ENCODE data around the gene BTBD16.

Gene BTBD16

GRCh38 chr10:122301055-122301810 lies 30.1 kb downstream of the BTBD16 start:
- Histone ChIP-seq H3K4me1 (ENCODE audit: control insufficient read depth, insufficient read depth, low read length, poor library complexity, severe bottlenecking) (no peaks in the 10 kb centered on the region), H3K36me3 (ENCODE audit: control insufficient read depth, insufficient read depth, low read length) (no peaks in the 10 kb centered on the region), H3K4me3 (ENCODE audit: insufficient read depth, low read depth, low read length, poor library complexity, severe bottlenecking) (no peak overlapping the region), H3K27ac (ENCODE audit: insufficient read depth, low read length, poor library complexity, severe bottlenecking) (no peak overlapping the region), H3K27me3 (replicated peaks; ENCODE audit: control insufficient read depth, insufficient read depth, low read length, poor library complexity, severe bottlenecking) (no peaks in the 10 kb centered on the region), H3K9me3 (ENCODE audit: control insufficient read depth, low read length) (no peaks in the 10 kb centered on the region)
- peak in 1 of 3 donors; percentile 60 for DNase-seq

DNA sequence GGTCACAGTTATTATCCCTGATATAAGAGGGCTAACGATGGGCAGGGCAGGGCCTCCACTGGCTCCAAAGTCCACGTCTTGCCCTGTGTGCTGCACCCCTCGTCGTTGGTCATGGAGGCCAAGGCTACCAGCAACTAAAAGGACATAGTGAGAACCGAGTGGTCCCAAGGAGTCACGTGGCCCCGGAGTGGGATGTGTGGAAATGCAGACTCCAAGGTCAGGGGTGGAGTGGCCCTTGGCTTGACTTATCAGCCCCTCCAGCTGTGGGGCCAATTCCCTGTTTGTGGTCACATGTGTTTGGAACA lies 30.7 kb downstream of the BTBD16 start:
- Histone ChIP-seq H3K36me3 (ENCODE audit: control insufficient read depth, insufficient read depth, low read length) (no peaks in the 10 kb centered on the region), H3K27ac (ENCODE audit: insufficient read depth, low read length, poor library complexity, severe bottlenecking) (no peak overlapping the region), H3K4me3 (ENCODE audit: insufficient read depth, low read depth, low read length, poor library complexity, severe bottlenecking) (no peak overlapping the region), H3K9me3 (ENCODE audit: control insufficient read depth, low read length) (no peaks in the 10 kb centered on the region), H3K27me3 (replicated peaks; ENCODE audit: control insufficient read depth, insufficient read depth, low read length, poor library complexity, severe bottlenecking) (no peaks in the 10 kb centered on the region), H3K4me1 (ENCODE audit: control insufficient read depth, insufficient read depth, low read length, poor library complexity, severe bottlenecking) (no peaks in the 10 kb centered on the region)
- no peak for DNase-seq

GRCh38 chr10:122302315-122302714 lies 31.2 kb downstream of the BTBD16 start:
- Histone ChIP-seq H3K4me1 (ENCODE audit: control insufficient read depth, insufficient read depth, low read length, poor library complexity, severe bottlenecking) (no peaks in the 10 kb centered on the region), H3K27me3 (replicated peaks; ENCODE audit: control insufficient read depth, insufficient read depth, low read length, poor library complexity, severe bottlenecking) (no peaks in the 10 kb centered on the region), H3K27ac (ENCODE audit: insufficient read depth, low read length, poor library complexity, severe bottlenecking) (no peak overlapping the region), H3K36me3 (ENCODE audit: control insufficient read depth, insufficient read depth, low read length) (no peaks in the 10 kb centered on the region), H3K9me3 (ENCODE audit: control insufficient read depth, low read length) (no peaks in the 10 kb centered on the region), H3K4me3 (ENCODE audit: insufficient read depth, low read depth, low read length, poor library complexity, severe bottlenecking) (no peak overlapping the region)
- no peak for DNase-seq

DNA sequence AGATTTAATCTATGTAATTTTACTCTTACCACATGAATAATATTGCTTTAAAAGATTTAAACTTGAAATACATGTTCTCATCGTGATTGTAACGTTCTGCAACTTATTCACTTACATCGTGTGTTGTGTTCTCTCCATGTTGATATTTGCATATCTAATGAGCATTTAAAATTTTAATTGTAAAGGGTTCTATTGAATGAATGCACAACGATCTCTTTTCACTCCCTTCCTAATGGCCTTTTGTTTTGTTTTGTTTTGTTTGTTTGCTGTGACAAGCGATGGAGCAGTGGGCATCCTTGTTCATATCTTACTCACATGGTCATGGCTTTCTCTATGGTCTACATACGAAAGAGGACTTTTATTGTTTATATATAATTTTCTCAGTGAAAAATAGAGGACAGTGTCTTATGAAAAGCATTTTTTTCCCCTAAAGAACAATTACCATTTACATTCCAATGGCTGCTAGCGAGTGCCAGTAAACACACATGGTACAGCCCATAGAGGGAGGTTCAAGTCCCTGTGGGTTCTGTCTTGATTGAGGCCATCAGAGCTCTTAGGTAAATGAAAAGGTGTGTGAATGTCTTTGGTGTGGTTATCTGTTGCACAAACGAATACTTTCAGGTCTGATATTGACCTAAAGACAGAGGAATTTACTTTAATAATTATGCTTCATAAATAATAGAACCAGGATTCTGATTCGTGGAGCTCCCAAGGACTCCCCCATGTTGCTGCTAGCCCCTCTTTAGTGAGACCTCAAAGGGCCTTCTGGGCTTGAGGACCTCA lies 32.4 kb downstream of the BTBD16 start:
- DNase-seq: no peak
- H3K9me3 ChIP-seq (ENCODE audit: control insufficient read depth, low read length): no peaks in the 10 kb centered on the region
- H3K36me3 ChIP-seq (ENCODE audit: control insufficient read depth, insufficient read depth, low read length): no peaks in the 10 kb centered on the region
- no peak overlapping the region for H3K27ac ChIP-seq (ENCODE audit: insufficient read depth, low read length, poor library complexity, severe bottlenecking)
- H3K27me3 ChIP-seq (replicated peaks; ENCODE audit: control insufficient read depth, insufficient read depth, low read length, poor library complexity, severe bottlenecking): no peaks in the 10 kb centered on the region
- no peak overlapping the region for H3K4me3 ChIP-seq (ENCODE audit: insufficient read depth, low read depth, low read length, poor library complexity, severe bottlenecking)
- no peaks in the 10 kb centered on the region for H3K4me1 ChIP-seq (ENCODE audit: control insufficient read depth, insufficient read depth, low read length, poor library complexity, severe bottlenecking)

GRCh38 chr10:122304054-122304579 lies 33.0 kb downstream of the BTBD16 start:
- Histone ChIP-seq H3K36me3 (ENCODE audit: control insufficient read depth, insufficient read depth, low read length) (no peaks in the 10 kb centered on the region), H3K9me3 (ENCODE audit: control insufficient read depth, low read length) (no peaks in the 10 kb centered on the region), H3K27me3 (replicated peaks; ENCODE audit: control insufficient read depth, insufficient read depth, low read length, poor library complexity, severe bottlenecking) (no peaks in the 10 kb centered on the region), H3K27ac (ENCODE audit: insufficient read depth, low read length, poor library complexity, severe bottlenecking) (no peak overlapping the region), H3K4me1 (ENCODE audit: control insufficient read depth, insufficient read depth, low read length, poor library complexity, severe bottlenecking) (no peaks in the 10 kb centered on the region), H3K4me3 (ENCODE audit: insufficient read depth, low read depth, low read length, poor library complexity, severe bottlenecking) (no peak overlapping the region)
- DNase-seq: no peak

GRCh38 chr10:122306282-122306681 lies 35.2 kb downstream of the BTBD16 start:
- Histone ChIP-seq H3K27ac (ENCODE audit: insufficient read depth, low read length, poor library complexity, severe bottlenecking) (no peak overlapping the region), H3K4me3 (ENCODE audit: insufficient read depth, low read depth, low read length, poor library complexity, severe bottlenecking) (no peak overlapping the region), H3K9me3 (ENCODE audit: control insufficient read depth, low read length) (no peaks in the 10 kb centered on the region), H3K27me3 (replicated peaks; ENCODE audit: control insufficient read depth, insufficient read depth, low read length, poor library complexity, severe bottlenecking) (no peaks in the 10 kb centered on the region), H3K36me3 (ENCODE audit: control insufficient read depth, insufficient read depth, low read length) (no peaks in the 10 kb centered on the region), H3K4me1 (ENCODE audit: control insufficient read depth, insufficient read depth, low read length, poor library complexity, severe bottlenecking) (no peaks in the 10 kb centered on the region)
- DNase-seq: no peak

- Histone ChIP-seq H3K9me3 (ENCODE audit: control insufficient read depth, low read length) (no peaks in the 10 kb centered on the region), H3K36me3 (ENCODE audit: control insufficient read depth, insufficient read depth, low read length) (no peaks in the 10 kb centered on the region), H3K4me1 (ENCODE audit: control insufficient read depth, insufficient read depth, low read length, poor library complexity, severe bottlenecking) (no peaks in the 10 kb centered on the region), H3K27ac (ENCODE audit: insufficient read depth, low read length, poor library complexity, severe bottlenecking) (no peak overlapping the region), H3K27me3 (replicated peaks; ENCODE audit: control insufficient read depth, insufficient read depth, low read length, poor library complexity, severe bottlenecking) (no peaks in the 10 kb centered on the region), H3K4me3 (ENCODE audit: insufficient read depth, low read depth, low read length, poor library complexity, severe bottlenecking) (no peak overlapping the region)
- no peak for DNase-seq
Observed at GRCh38 chr10:122306744-122307143, 35.6 kb downstream of the BTBD16 start.

DNA sequence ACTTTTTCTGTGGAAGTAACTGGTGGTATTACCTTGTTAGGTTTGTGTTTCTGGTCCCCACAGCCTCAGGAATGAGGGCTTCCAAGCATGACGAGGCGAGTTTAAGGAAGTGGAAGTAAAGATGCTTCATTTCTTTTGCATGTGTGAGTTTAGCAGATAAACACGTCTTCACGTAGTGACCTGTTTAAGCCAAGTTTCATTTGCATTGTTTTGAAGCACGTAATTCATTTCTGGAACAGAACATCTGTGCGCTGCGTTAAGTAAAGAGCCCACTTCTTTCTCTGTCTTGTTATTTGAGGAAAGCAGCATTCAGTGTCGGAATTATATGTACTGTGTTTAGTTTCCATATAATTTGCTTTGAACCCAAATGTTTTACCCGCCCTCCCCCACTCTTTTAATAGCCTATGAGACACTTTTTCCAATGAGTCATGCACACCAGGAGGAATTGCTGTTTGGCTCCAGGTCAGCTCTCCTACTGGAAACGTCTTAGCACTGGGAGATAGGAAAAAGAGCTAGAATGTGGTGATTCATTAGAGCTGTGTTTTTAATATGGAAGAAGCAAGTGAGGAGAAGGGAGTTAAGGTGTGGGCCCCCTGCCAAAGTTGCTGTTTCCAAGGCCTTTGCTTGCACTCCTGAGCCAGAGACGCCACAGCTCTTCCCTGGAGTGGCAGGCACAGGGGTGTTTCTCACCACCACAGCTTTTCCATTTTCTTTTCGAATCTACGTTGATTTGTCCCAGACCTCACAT lies 36.7 kb downstream of the BTBD16 start:
- no peaks in the 10 kb centered on the region for H3K27me3 ChIP-seq (replicated peaks; ENCODE audit: control insufficient read depth, insufficient read depth, low read length, poor library complexity, severe bottlenecking)
- H3K4me3 ChIP-seq (ENCODE audit: insufficient read depth, low read depth, low read length, poor library complexity, severe bottlenecking): no peak overlapping the region
- DNase-seq: no peak
- no peaks in the 10 kb centered on the region for H3K36me3 ChIP-seq (ENCODE audit: control insufficient read depth, insufficient read depth, low read length)
- H3K9me3 ChIP-seq (ENCODE audit: control insufficient read depth, low read length): no peaks in the 10 kb centered on the region
- no peaks in the 10 kb centered on the region for H3K4me1 ChIP-seq (ENCODE audit: control insufficient read depth, insufficient read depth, low read length, poor library complexity, severe bottlenecking)
- no peak overlapping the region for H3K27ac ChIP-seq (ENCODE audit: insufficient read depth, low read length, poor library complexity, severe bottlenecking)

DNA sequence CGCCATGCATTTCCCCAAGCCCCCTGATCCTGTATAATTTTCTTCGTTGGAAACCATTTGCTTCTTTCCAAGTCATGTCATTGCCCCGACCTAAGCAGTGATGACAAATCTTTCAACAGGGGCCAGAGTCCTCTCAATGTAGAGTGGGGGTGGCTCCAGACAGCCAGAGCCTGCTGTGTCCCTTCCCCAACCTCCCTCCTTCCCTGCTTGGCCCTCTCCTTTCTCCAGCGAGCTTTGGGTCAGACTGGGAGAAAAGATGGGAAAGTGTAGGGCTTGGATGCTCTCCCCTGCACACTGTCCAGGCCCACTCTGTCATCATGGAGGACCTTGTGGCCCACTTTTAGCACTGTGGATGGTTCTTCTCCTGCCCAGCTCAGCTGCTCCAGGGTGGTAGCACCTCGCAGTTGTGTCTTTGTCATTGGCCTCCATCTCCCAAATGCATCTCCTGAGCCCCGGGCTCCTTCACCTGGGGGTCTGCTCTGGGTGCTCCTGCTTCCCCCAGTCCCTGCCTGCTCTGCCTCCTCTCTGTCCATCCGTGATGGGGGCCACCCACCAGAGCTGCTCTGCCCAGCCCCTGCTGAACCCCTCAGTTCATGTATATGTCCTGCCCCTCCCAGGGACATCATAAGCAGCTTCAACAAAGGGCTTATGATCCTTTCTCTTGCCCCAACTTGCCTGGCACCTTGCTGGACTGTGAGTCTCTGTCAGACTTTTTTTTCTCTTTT lies 37.5 kb downstream of the BTBD16 start:
- Histone ChIP-seq H3K4me1 (ENCODE audit: control insufficient read depth, insufficient read depth, low read length, poor library complexity, severe bottlenecking) (no peaks in the 10 kb centered on the region), H3K27ac (ENCODE audit: insufficient read depth, low read length, poor library complexity, severe bottlenecking) (no peak overlapping the region), H3K27me3 (replicated peaks; ENCODE audit: control insufficient read depth, insufficient read depth, low read length, poor library complexity, severe bottlenecking) (no peaks in the 10 kb centered on the region), H3K4me3 (ENCODE audit: insufficient read depth, low read depth, low read length, poor library complexity, severe bottlenecking) (no peak overlapping the region), H3K36me3 (ENCODE audit: control insufficient read depth, insufficient read depth, low read length) (no peaks in the 10 kb centered on the region), H3K9me3 (ENCODE audit: control insufficient read depth, low read length) (no peaks in the 10 kb centered on the region)
- no peak for DNase-seq

Measured in effector memory CD4-positive, alpha-beta T cell (primary cell).